GM12873 (cell line): ENCODE data around the gene EEFSEC.

Source experiments
- CTCF ChIP-seq: IDR thresholded peaks from 2 replicates; pipeline ENCODE4 v1.5.1; 2012; ENCODE audit warnings: low read depth, mild to moderate bottlenecking, moderate library complexity, low read length, control low read depth; ENCODE audit not compliant: insufficient read depth; ENCODE audit errors: missing control alignments

EEFSEC gene

DNA sequence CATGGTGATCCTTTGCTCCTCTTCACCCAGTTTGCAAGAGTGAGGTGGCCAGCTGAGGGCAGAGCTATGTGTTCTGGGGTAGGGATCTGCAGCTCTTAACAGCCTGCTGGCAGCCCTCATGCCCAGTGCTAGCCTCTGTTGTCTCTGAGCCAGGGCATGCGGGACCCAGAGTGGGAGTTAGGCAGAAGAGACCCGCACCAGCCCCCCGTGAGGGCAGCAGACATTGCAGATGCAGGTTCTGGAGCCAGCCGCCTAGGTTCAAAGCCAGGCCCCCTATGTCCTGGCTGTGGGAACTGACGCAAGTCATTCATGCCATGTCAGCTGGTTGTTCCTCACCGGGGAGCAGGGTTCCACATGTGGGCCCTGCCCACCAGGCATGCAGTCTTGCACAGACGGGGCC lies 238.7 kb downstream of the EEFSEC start:
- TF ChIP-seq CTCF: no peak

GRCh38 chr3:128392818-128393544 lies 239.7 kb downstream of the EEFSEC start:
- no peak for TF ChIP-seq CTCF

GRCh38 chr3:128394033-128394432 lies 240.8 kb downstream of the EEFSEC start:
- TF ChIP-seq CTCF: no peak

- TF ChIP-seq CTCF: no peak
These were observed 241.8 kb downstream of the EEFSEC start for GRCh38 chr3:128395046-128395445.

DNA sequence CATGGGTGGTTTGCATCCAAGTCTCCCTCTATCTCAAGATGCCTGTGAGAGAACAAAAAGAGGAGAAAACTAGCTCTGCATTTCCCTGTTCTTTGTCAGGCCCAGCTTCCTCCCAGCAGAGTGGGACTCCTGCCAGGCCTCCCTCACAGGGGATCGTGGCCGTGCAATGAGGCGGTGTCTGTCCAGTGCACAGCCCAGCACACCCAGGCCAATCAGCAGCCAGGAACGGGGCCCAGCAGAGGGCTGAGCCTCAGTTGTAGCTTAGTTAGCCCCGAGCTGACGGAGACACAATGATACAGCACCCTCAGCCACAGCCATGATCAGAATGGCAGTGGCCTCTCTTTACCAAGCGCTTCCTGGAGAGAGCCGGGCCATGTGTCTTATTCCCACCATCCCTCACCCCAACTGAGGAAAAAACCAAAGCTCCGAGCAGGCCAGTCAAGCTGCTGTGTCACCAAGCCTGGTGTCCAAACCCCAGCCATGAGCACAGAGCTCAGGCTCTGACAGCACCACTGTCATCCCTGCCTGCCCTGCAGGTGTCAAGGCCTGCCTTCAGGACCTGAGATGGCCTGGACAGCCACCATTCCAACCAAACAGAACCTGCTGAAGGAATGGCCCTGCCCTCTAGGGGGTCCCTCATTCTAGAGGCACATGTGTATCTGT lies 242.3 kb downstream of the EEFSEC start:
- no peak for TF ChIP-seq CTCF

DNA sequence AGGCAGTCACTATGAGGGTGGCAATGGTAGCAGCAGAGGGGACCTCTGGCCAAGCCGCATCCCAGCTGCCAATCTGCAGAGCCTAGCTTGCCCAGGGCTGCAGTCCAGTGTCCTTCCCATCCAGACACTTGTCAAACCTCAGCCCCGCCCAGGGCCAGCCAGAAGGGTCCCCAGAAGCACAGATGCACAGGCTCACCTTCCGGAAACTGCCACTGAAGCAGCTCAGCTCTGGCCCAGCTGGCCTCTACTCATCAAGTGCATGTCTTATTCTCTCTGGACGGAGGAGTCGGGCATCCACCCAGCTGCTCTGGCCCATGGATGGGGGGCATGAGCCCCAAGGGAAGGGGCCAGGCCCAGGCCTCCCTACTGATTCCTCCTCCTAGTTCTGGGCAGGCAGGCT lies 244.2 kb downstream of the EEFSEC start:
- TF ChIP-seq CTCF: no peak

DNA sequence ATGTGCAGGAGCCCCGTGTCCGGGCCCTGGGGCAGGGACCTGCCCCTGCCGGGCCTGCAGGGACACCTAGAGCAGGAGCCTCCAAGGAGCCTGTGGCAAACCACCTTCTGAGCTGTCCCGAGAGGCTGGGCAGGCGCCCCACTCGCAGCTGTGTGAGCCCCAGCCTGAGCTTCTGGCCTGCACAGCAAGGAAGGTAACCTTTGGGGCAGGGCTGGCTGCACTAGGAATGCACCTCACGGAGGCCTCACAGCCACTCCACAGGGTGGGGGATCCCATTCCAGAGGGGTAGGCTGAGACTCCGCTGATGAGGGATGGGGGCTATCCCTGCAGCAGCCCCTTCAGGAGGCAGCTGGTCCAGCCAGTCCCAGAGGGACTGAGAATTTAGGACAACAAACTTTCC lies 245.3 kb downstream of the EEFSEC start:
- TF ChIP-seq CTCF: no peak
